K562 (cell line): ENCODE data around the gene NHLRC2. TPM values are rescaled to one million over a fixed set of nuclear protein-coding genes. Genes with fewer than 3 reads are reported as not detected.

ENCODE experiments used
- ATAC-seq: fragments of 200-7000 bp; cut with Tn5 transposase; 3 replicates; pipeline ENCODE4 v1.9.1; 2020; ENCODE audit warnings: moderate library complexity
- BruUV-seq: library from RNA; stranded (reverse); fragments of 400-500 nt; replicated peaks from 2 replicates; lab custom pipeline; 2021; lab: Mats Ljungman, UMichigan
- CTCF ChIA-PET: fragments of 300-600 bp; formaldehyde crosslinking; extraction: SDS; loops from one replicate; lab custom pipeline; 2021; ENCODE audit warnings: low intra/inter-chr PET ratio; lab: Yijun Ruan, JAX
- POLR2A ChIA-PET: fragments of 300-600, 350-650 bp; sonication (Branson Sonifier 250); formaldehyde crosslinking; extraction: SDS; loops from one replicate; lab custom pipeline; 2021; ENCODE audit warnings: antibody characterized with exemption, inconsistent platforms; lab: Yijun Ruan, JAX
- DNase-seq, 4 experiments: peaks; one replicate each; pipeline versions ENCODE4 v3.0.0 to v3.0.0-alpha.2; 2011 to 2018; ENCODE audit warnings: low spot score in 3 of 4, mixed read lengths in 3 of 4; ENCODE audit errors: extremely low read depth in 1 of 4
- FAIRE-seq: peaks from 2 replicates; lab custom pipeline; 2011; peaks lifted over from hg19 to GRCh38; lab: Jason Lieb, UNC
- H2AFZ ChIP-seq: 2 replicates; pipeline ENCODE4 v1.6.0; 2011; ENCODE audit warnings: low read depth, low read length, control low read depth, inconsistent platforms
- H3K27ac ChIP-seq: fragments of 200-600 bp; 3 replicates; pipeline ENCODE4 v1.8.0; 2011; ENCODE audit warnings: low read depth, mild to moderate bottlenecking, control low read depth, inconsistent platforms, low read length, moderate library complexity, mixed read lengths; ENCODE audit errors: extremely low read depth
- H3K27me3 ChIP-seq, 2 experiments: fragments of 300-600 bp in 1 of 2; 2 replicates in 1 of 2; 3 replicates in 1 of 2; pipeline versions ENCODE4 v1.6.0 to v1.8.0; 2011; ENCODE audit warnings: inconsistent platforms in 2 of 2, low read length in 2 of 2, mild to moderate bottlenecking in 1 of 2, mixed read lengths in 1 of 2, moderate library complexity in 1 of 2; ENCODE audit not compliant: control insufficient read depth in 2 of 2, insufficient read depth in 2 of 2
- H3K36me3 ChIP-seq: fragments of 300-600 bp; 3 replicates; pipeline ENCODE4 v1.8.0; 2011; ENCODE audit warnings: mild to moderate bottlenecking, low read length, inconsistent platforms; ENCODE audit not compliant: control insufficient read depth, insufficient read depth
- H3K4me1 ChIP-seq, 2 experiments: fragments of 200-600 bp in 1 of 2; replicated peaks in 1 of 2; 2 replicates in 1 of 2; 3 replicates in 1 of 2; pipeline versions ENCODE4 v1.5.1 to v1.8.0; 2011; ENCODE audit warnings: inconsistent platforms in 2 of 2, low read length in 2 of 2, mild to moderate bottlenecking in 1 of 2, mixed read lengths in 1 of 2, moderate library complexity in 1 of 2; ENCODE audit not compliant: control insufficient read depth in 2 of 2, insufficient read depth in 2 of 2
- H3K4me2 ChIP-seq: 2 replicates; pipeline ENCODE4 v1.6.1; 2011; ENCODE audit warnings: low read length, control low read depth, inconsistent platforms, mixed read lengths; ENCODE audit not compliant: insufficient read depth
- H3K4me3 ChIP-seq: fragments of 200-600 bp; sonication (generic), shearing (Covaris generic); 2 replicates; pipeline ENCODE4 v1.5.1; 2016; ENCODE audit warnings: control low read depth, inconsistent platforms
- H3K79me2 ChIP-seq: fragments of 200-600 bp; 3 replicates; pipeline ENCODE4 v1.8.0; 2011; ENCODE audit warnings: low read length, inconsistent platforms; ENCODE audit not compliant: control insufficient read depth, insufficient read depth
- H3K9ac ChIP-seq, 2 experiments: 2 replicates each; pipeline versions ENCODE4 v1.6.0 to v1.6.1; 2011; ENCODE audit warnings: low read depth in 2 of 2, low read length in 2 of 2, control low read depth in 1 of 2, inconsistent platforms in 1 of 2, mild to moderate bottlenecking in 1 of 2, mixed read lengths in 1 of 2; ENCODE audit not compliant: insufficient read depth in 1 of 2
- H3K9me1 ChIP-seq: one replicate; pipeline ENCODE4 v1.6.0; 2011; ENCODE audit warnings: inconsistent platforms, mild to moderate bottlenecking, low read length, moderate library complexity; ENCODE audit not compliant: control insufficient read depth, insufficient read depth
- H3K9me3 ChIP-seq: replicated peaks from 2 replicates; pipeline ENCODE4 v1.5.1; 2011; ENCODE audit warnings: low read depth, low read length, inconsistent platforms; ENCODE audit not compliant: control insufficient read depth, insufficient read depth
- H4K20me1 ChIP-seq: replicated peaks from 2 replicates; pipeline ENCODE4 v1.6.1; 2011; ENCODE audit warnings: low read length, inconsistent platforms, mixed read lengths; ENCODE audit not compliant: control insufficient read depth, insufficient read depth
- ADNP ChIP-seq: fragments of 200-800 bp; sonication (Bioruptor generic); IDR thresholded peaks from 2 replicates; pipeline ENCODE4 v1.6.1; 2016; ENCODE audit warnings: missing genetic modification characterization, missing compliant biosample characterization
- ARID1B ChIP-seq: fragments of 450-650 bp; IDR thresholded peaks from 2 replicates; pipeline ENCODE4 v1.6.1; 2016; ENCODE audit warnings: antibody characterized with exemption, mild to moderate bottlenecking, inconsistent platforms
- ATF4 ChIP-seq: fragments of 450-650 bp; formaldehyde crosslinking; IDR thresholded peaks from 2 replicates; pipeline ENCODE4 v1.4.0; 2022; ENCODE audit warnings: mild to moderate bottlenecking, moderate library complexity
- CHAMP1 ChIP-seq: fragments of 450-650 bp; IDR thresholded peaks from 2 replicates; pipeline ENCODE4 v1.6.1; 2016; ENCODE audit warnings: mild to moderate bottlenecking
- CHD1 ChIP-seq: fragments of 200-600 bp; sonication (generic); IDR thresholded peaks from one replicate; pipeline ENCODE4 v1.6.1; 2012; ENCODE audit warnings: mild to moderate bottlenecking, moderate library complexity, low read length, inconsistent platforms
- ELF1 ChIP-seq: fragments of 200-800 bp; sonication (Bioruptor generic); IDR thresholded peaks from 2 replicates; pipeline ENCODE4 v1.6.1; 2016; ENCODE audit warnings: missing genetic modification characterization, missing compliant biosample characterization
- MAFF ChIP-seq: IDR thresholded peaks from 2 replicates; pipeline ENCODE4 v1.6.1; 2012; ENCODE audit warnings: low read length, improper control_type of control experiment
- MCM7 ChIP-seq, 2 experiments: fragments of 450-650 bp; IDR thresholded peaks; 2 replicates each; pipeline ENCODE4 v1.6.1; 2016 to 2018
- NFATC3 ChIP-seq: fragments of 450-650 bp; IDR thresholded peaks from 2 replicates; pipeline ENCODE4 v1.6.1; 2017; ENCODE audit warnings: mild to moderate bottlenecking
- NFRKB ChIP-seq: fragments of 450-650 bp; IDR thresholded peaks from 2 replicates; pipeline ENCODE4 v1.6.1; 2016; ENCODE audit warnings: low read depth
- PHF8 ChIP-seq: fragments of 200-600 bp; sonication (generic); IDR thresholded peaks from 2 replicates; pipeline ENCODE4 v1.6.1; 2012; ENCODE audit warnings: mixed run types, mild to moderate bottlenecking, inconsistent platforms, low read length, moderate library complexity, borderline replicate concordance
- POLR2A ChIP-seq: fragments of 450-650 bp; conservative IDR thresholded peaks from 2 replicates; pipeline ENCODE4 v1.6.1; 2016
- RAD51 ChIP-seq: fragments of 450-650 bp; IDR thresholded peaks from 2 replicates; pipeline ENCODE4 v1.7.1; 2016; ENCODE audit warnings: low read depth, mild to moderate bottlenecking, borderline replicate concordance
- ZNF316 ChIP-seq: fragments of 450-650 bp; IDR thresholded peaks from 2 replicates; pipeline ENCODE4 v1.6.1; 2016
- ZNF707 ChIP-seq: fragments of 250-450 bp; sonication (Bioruptor Pico); conservative IDR thresholded peaks from 2 replicates; pipeline ENCODE4 v1.8.0; 2022; ENCODE audit warnings: inconsistent platforms, mild to moderate bottlenecking, moderate library complexity
- WGBS: fragments of 100-300 bp; shearing (Covaris generic); methylation state at CpG from one replicate; pipeline ENCODE4 v1.1.6; 2016; ENCODE audit warnings: low coverage, mixed read lengths; ENCODE audit not compliant: insufficient coverage; ENCODE audit errors: missing lambda C conversion rate; 5-methylcytosine and 5-hydroxymethylcytosine counted together
- in situ Hi-C: fragments of 300-500 bp; cut with MboI; formaldehyde crosslinking; loops from 4 replicates; pipeline ENCODE4 v1.15.0; 2018; ENCODE audit warnings: inconsistent platforms, mixed read lengths
- intact Hi-C: fragments of 100-400 bp; cut with micrococcal nuclease; formaldehyde crosslinking; loops from 2 replicates; pipeline ENCODE4 v1.14.2; 2022
- polyA plus RNA-seq, 8 experiments: library from polyadenylated mRNA; depleted of rRNA in 4 of 8; stranded (reverse) in 5 of 8; unstranded in 3 of 8; fragments of >200 nt; fragmentation: Nextera tagmentation in 2 of 8; fragmentation: Illumina TruSeq in 1 of 8; extraction: Ambion mirVana in 2 of 8; extraction: Trizol in 1 of 8; gene quantifications; 2 replicates each; pipeline versions ENCODE4 v1.2.1 to v1.2.3, GENCODE V29; 2011 to 2014; ENCODE audit warnings: inconsistent platforms in 1 of 8, missing spikeins in 1 of 8
- total RNA-seq, 7 experiments: library from RNA; depleted of rRNA in 6 of 7; stranded (reverse); fragments of >200 nt in 6 of 7; fragmentation: Illumina TruSeq in 2 of 7; extraction: Trizol in 2 of 7; gene quantifications; 2 replicates each; pipeline versions ENCODE4 v1.2.1 to v1.2.3, GENCODE V29; 2011 to 2021; ENCODE audit warnings: low replicate concordance in 1 of 7

The NHLRC2 gene
- total and polyA plus RNA-seq, 9 of the 15 experiments (the other 6 are each of a cell fraction or from before 2014, with no cell fraction given): 1.5 to 22.4 (median 10.3) TPM

DNA sequence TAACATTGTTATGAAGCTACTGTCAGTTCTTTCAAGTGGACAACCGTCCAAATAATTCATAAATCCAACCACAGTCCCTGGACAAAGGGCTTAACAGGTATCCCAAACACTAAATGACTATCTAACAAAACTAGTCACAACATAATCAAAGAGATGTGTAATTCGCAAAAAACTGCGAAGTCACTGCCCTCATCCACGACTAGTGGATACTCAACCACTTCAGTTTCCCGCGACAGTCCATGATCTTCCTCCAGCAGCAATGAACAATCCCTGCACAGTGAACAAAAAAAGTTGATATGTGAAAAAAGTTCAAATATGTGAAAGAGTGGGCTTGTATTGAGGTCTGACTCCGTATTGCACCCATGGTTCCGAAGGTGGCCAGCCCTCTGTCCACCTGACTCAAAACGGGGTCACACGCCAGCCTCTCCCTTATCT, 866 bp upstream of the NHLRC2 start:
- Histone ChIP-seq H2AFZ (peak overlapping the region; percentile 82), H3K9me1 (no peaks in the 10 kb centered on the region), H3K36me3 (peaks cover 19% of the 10 kb centered on the region), H3K4me2 (peak overlapping the region; percentile 88), H3K9me3 (no peaks in the 10 kb centered on the region), H3K27ac (peak overlapping the region; percentile 94), H3K4me3 (peak overlapping the region; percentile 72), H3K79me2 (peaks cover 94% of the 10 kb centered on the region), H3K27me3 (no peaks in the 10 kb centered on the region), H3K4me1 (peaks cover 0 to 5% of the 10 kb centered on the region in 2 experiments; a peak in 2 of 5 replicates), H3K9ac (peak overlapping the region; percentile 78 to 86), H4K20me1 (no peaks in the 10 kb centered on the region)
- FAIRE-seq (peak; percentile 26), DNase-seq (peak in 1 of 4 experiments; percentile 13), ATAC-seq (peak; percentile 36)
- intact Hi-C loops: loop anchor here (10.0 kb wide), 1 partner anchor 171 kb away; no protein-coding TSS in a partner anchor
- in situ Hi-C loops: no loop called here
- BruUV-seq: TSS peak; percentile 58
- ChIA-PET POLR2A (interaction anchor here (0.7 to 1.5 kb wide), 3 partner anchors 10 to 165 kb away, joined by 3 to 7 read pairs (median 3); no protein-coding TSS in a partner anchor), CTCF (no interaction called here)
- 1% methylated on average over 10 of the region's 10 CpGs for WGBS
- TF ChIP-seq ADNP (tag) (no peak), NFRKB (no peak), RAD51 (0 out of 2 replicates have a peak, but pooled peaks have one; percentile 14), ZNF707 (CRISPR knock-in tag) (no peak), NFATC3 (no peak), ARID1B (0 out of 2 replicates have a peak, but pooled peaks have one; percentile 7), MAFF (peak; percentile 71), ZNF316 (peak; percentile 88), ELF1 (tag) (0 out of 2 replicates have a peak, but pooled peaks have one; percentile 28), MCM7 (IDR thresholded peaks at IDR 0.05) (no peak), POLR2A (0 out of 2 replicates have a peak, but pooled peaks have one; percentile 6), PHF8 (peak; percentile 6; the same call in 1 of the 2 replicates), CHAMP1 (no peak), ATF4 (CRISPR knock-in tag) (no peak), CHD1 (peak; percentile 63)
